Uterus (tissue), 4 donors: ENCODE results near the gene MIS18BP1. TPM values are rescaled to one million over a fixed set of nuclear protein-coding genes. Genes with fewer than 3 reads are reported as not detected.
"Not testable (repeated sequence)": the region's sequence is repeated elsewhere in the genome, so short reads cannot be mapped to it uniquely, and the experiment has no call there.

Source experiments
- DNase-seq, 2 donors: peaks; one replicate each; pipeline ENCODE4 v3.0.0-alpha.2; 2019 to 2020
- H3K27ac ChIP-seq, 2 donors: fragments of 200-600 bp; sonication (generic); 1 replicate in 1 of 2; 2 replicates in 1 of 2; pipeline ENCODE4 v1.5.1; 2016 to 2018
- H3K27me3 ChIP-seq, 2 donors: fragments of 200-600 bp; sonication (generic); one replicate each; pipeline ENCODE4 v1.5.1; 2018 to 2019; ENCODE audit warnings: control low read depth in 1 of 2
- H3K36me3 ChIP-seq, 2 donors: fragments of 200-600 bp; sonication (generic); one replicate each; pipeline ENCODE4 v1.5.1; 2019; ENCODE audit warnings: control low read depth in 1 of 2
- H3K4me1 ChIP-seq, 2 donors: fragments of 200-600 bp; sonication (generic); one replicate each; pipeline ENCODE4 v1.5.1; 2018 to 2019; ENCODE audit warnings: control low read depth in 1 of 2
- H3K4me3 ChIP-seq, 2 donors: fragments of 200-600 bp; sonication (generic); 1 replicate in 1 of 2; 2 replicates in 1 of 2; pipeline ENCODE4 v1.5.1; 2018 to 2019; ENCODE audit warnings: mild to moderate bottlenecking in 1 of 2
- H3K9me3 ChIP-seq, 2 donors: fragments of 200-600 bp; sonication (generic); one replicate each; pipeline ENCODE4 v1.5.1; 2019; ENCODE audit warnings: control low read depth in 1 of 2
- CTCF ChIP-seq, 4 experiments: fragments of 200-600 bp in 2 of 4; fragments of 450-650 bp in 2 of 4; sonication (generic) in 2 of 4; IDR thresholded peaks; one replicate each; pipeline ENCODE4 v1.5.1; 2016 to 2019; ENCODE audit warnings: antibody characterized with exemption in 4 of 4, mild to moderate bottlenecking in 2 of 4, moderate library complexity in 1 of 4
- POLR2A ChIP-seq, 2 donors: fragments of 450-650 bp; IDR thresholded peaks; one replicate each; pipeline ENCODE4 v1.6.1; 2016; ENCODE audit warnings: antibody characterized with exemption in 2 of 2, mild to moderate bottlenecking in 1 of 2, moderate library complexity in 1 of 2
- intact Hi-C: fragments of 100-400 bp; cut with DNase I; formaldehyde crosslinking; loops from one replicate; pipeline ENCODE4 v1.15.1; 2023; ENCODE audit warnings: low total_unique reads
- total RNA-seq, 4 donors: library from RNA; depleted of rRNA in 3 of 4; stranded (reverse); fragments of >200 nt in 3 of 4; gene quantifications; one replicate each; pipeline versions ENCODE4 v1.1.0 to v1.2.4, GENCODE V29; 2014 to 2023
- donor health status: DM: yes; HTN: yes; CAD: no.

The MIS18BP1 gene
- total RNA-seq, 4 donors from 2014 or later = 8.7 to 73.7 (median 25.8) TPM

GRCh38 chr14:45222485-45223262 is 30.3 kb downstream of the MIS18BP1 start:
- DNase-seq = no peak
- Histone ChIP-seq H3K27ac (no peak overlapping the region), H3K36me3 (no peaks in the 10 kb centered on the region), H3K27me3 (no peaks in the 10 kb centered on the region), H3K4me1 (no peaks in the 10 kb centered on the region), H3K4me3 (no peak overlapping the region), H3K9me3 (no peaks in the 10 kb centered on the region)
- no peak for TF ChIP-seq CTCF (IDR thresholded peaks at IDR 0.05)
- no peak for TF ChIP-seq POLR2A (IDR thresholded peaks at IDR 0.05)
- intact Hi-C loops = no loop called here

DNA sequence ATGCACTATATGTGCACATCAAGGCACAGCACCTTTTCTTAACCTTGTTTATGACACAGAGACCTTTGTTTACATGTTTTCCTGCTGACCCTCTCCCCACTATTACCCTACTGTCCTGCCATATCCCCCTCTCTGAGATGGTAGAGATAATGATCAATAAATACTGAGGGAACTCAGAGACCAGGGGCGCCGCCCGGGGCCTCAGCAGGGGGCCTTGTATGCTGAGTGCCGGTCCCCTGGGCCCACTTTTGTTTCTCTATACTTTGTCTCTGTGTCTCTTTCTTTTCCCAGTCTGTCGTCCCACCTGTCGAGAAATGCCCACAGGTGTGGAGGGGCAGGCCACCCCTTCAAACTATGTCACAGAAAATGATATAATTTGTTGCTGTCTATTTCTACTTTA is 38.7 kb downstream of the MIS18BP1 start:
- H3K27ac ChIP-seq, H3K27me3 ChIP-seq, intact Hi-C loops, H3K4me3 ChIP-seq, H3K4me1 ChIP-seq, H3K36me3 ChIP-seq, DNase-seq, H3K9me3 ChIP-seq: not testable (repeated sequence)

- H3K9me3 ChIP-seq, H3K4me3 ChIP-seq, H3K4me1 ChIP-seq, H3K36me3 ChIP-seq, intact Hi-C loops, H3K27ac ChIP-seq, H3K27me3 ChIP-seq, DNase-seq: not testable (repeated sequence)
Measured at GRCh38 chr14:45213716-45214115, 39.3 kb downstream of the MIS18BP1 start.

- TF ChIP-seq POLR2A (IDR thresholded peaks at IDR 0.05) (no peak), CTCF (IDR thresholded peaks at IDR 0.05) (no peak)
- H3K4me3 ChIP-seq = no peak overlapping the region
- H3K27ac ChIP-seq = no peak overlapping the region
- DNase-seq = no peak
- no peaks in the 10 kb centered on the region for H3K27me3 ChIP-seq
- H3K36me3 ChIP-seq = no peaks in the 10 kb centered on the region
- intact Hi-C loops = no loop called here
- H3K9me3 ChIP-seq = no peaks in the 10 kb centered on the region
- no peaks in the 10 kb centered on the region for H3K4me1 ChIP-seq
Measured at GRCh38 chr14:45212231-45212630, 40.8 kb downstream of the MIS18BP1 start.

GRCh38 chr14:45211295-45211694 is 41.7 kb downstream of the MIS18BP1 start:
- Histone ChIP-seq H3K27me3 (no peaks in the 10 kb centered on the region), H3K36me3 (no peaks in the 10 kb centered on the region), H3K9me3 (no peaks in the 10 kb centered on the region), H3K27ac (no peak overlapping the region), H3K4me3 (no peak overlapping the region), H3K4me1 (no peaks in the 10 kb centered on the region)
- intact Hi-C loops = no loop called here
- DNase-seq = no peak
- TF ChIP-seq POLR2A (IDR thresholded peaks at IDR 0.05) = no peak

DNA sequence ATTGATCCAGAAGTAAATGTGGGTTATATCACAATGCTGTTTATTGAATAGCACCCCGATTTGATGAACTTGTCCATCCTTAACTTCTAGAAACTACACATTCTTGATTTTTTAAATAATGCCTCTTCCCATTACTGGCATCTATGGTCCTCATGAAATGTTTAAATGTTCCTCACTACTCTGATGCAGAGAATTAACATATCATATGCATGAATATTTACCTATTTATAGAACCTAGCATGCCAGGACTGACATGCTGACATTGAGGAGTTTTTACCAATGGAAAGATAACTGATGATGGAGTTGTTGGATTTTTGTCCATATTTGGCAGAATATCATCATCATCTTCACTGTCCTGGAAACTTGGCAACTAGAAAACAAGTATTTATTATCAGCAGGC is 42.8 kb downstream of the MIS18BP1 start:
- TF ChIP-seq CTCF (IDR thresholded peaks at IDR 0.05) (no peak), POLR2A (IDR thresholded peaks at IDR 0.05) (no peak)
- Histone ChIP-seq H3K4me1 (no peaks in the 10 kb centered on the region), H3K27ac (no peak overlapping the region), H3K4me3 (no peak overlapping the region), H3K9me3 (no peaks in the 10 kb centered on the region), H3K27me3 (no peaks in the 10 kb centered on the region), H3K36me3 (no peaks in the 10 kb centered on the region)
- no peak for DNase-seq
- intact Hi-C loops = no loop called here

DNA sequence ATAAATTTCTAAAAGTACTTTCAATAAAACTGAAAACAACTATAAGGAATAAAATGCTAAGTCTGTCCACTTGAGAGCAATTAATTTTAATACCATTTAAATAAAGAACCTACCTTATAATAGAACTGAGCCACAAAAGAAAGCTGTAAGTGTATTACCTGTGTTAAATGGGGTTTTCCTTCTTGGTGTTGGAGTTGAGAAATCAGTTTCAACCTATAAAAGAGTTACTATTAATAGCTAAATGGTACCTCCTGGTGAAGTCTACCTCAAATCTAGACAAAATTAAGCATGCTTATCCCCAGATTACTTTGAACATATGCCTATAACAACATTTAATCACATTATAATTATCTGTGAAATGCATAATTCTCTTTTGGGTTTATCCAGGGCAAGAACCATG is 48.8 kb downstream of the MIS18BP1 start:
- Histone ChIP-seq H3K9me3 (no peaks in the 10 kb centered on the region), H3K4me3 (no peak overlapping the region), H3K27ac (no peak overlapping the region), H3K27me3 (no peaks in the 10 kb centered on the region), H3K36me3 (no peaks in the 10 kb centered on the region), H3K4me1 (no peaks in the 10 kb centered on the region)
- no peak for TF ChIP-seq CTCF (IDR thresholded peaks at IDR 0.05)
- no peak for TF ChIP-seq POLR2A (IDR thresholded peaks at IDR 0.05)
- no peak for DNase-seq
- intact Hi-C loops = no loop called here
